K562 (cell line): ENCODE measurements around the gene NDUFS8. TPM values are rescaled to one million over a fixed set of nuclear protein-coding genes. Genes with fewer than 3 reads are reported as not detected.
A peak's percentile ranks its signal among the peaks of the same experiment; 100 is the strongest.

Experiments used
- ARNT ChIP-seq, 2 experiments: fragments of 450-650 bp; IDR thresholded peaks; 2 replicates each; pipeline ENCODE4 v1.6.1; 2016; ENCODE audit warnings: mild to moderate bottlenecking in 1 of 2
- CBX1 ChIP-seq: sonication (generic); IDR thresholded peaks from 2 replicates; pipeline ENCODE4 v1.6.1; 2016; ENCODE audit warnings: antibody characterized with exemption, low read depth, mild to moderate bottlenecking
- E2F3 ChIP-seq: fragments of 250-450 bp; sonication (Bioruptor Pico); IDR thresholded peaks from 2 replicates; pipeline ENCODE4 v1.4.0; 2020; ENCODE audit warnings: mild to moderate bottlenecking
- FOXA3 ChIP-seq, 2 experiments: fragments of 450-650 bp in 1 of 2; sonication (generic) in 1 of 2; formaldehyde crosslinking; IDR thresholded peaks in 1 of 2; conservative IDR thresholded peaks in 1 of 2; 2 replicates each; pipeline versions ENCODE4 v1.4.0 to v1.8.0; 2020 to 2022; ENCODE audit warnings: mild to moderate bottlenecking in 2 of 2, missing genetic modification reagents in 1 of 2
- IRF2 ChIP-seq: sonication (generic); formaldehyde crosslinking; IDR thresholded peaks from 2 replicates; pipeline ENCODE4 v1.8.1; 2022; ENCODE audit warnings: mild to moderate bottlenecking, missing genetic modification reagents
- JUN ChIP-seq, 2 experiments: sonication (generic) in 1 of 2; formaldehyde crosslinking in 1 of 2; IDR thresholded peaks; 2 replicates each; pipeline versions ENCODE4 v1.6.1 to v1.8.0; 2012 to 2022; ENCODE audit warnings: borderline replicate concordance in 2 of 2, mild to moderate bottlenecking in 2 of 2, improper control_type of control experiment in 1 of 2, low read depth in 1 of 2, low read length in 1 of 2, missing genetic modification reagents in 1 of 2
- RBM14 ChIP-seq: fragments of 200-400 bp; formaldehyde crosslinking; IDR thresholded peaks from 2 replicates; pipeline ENCODE4 v1.6.1; 2018; ENCODE audit warnings: low read depth, mild to moderate bottlenecking, low read length, moderate library complexity, borderline replicate concordance; ENCODE audit not compliant: insufficient read depth
- SREBF2 ChIP-seq: sonication (generic); formaldehyde crosslinking; IDR thresholded peaks from 2 replicates; pipeline ENCODE4 v1.4.0; 2020; ENCODE audit warnings: mild to moderate bottlenecking, missing genetic modification reagents
- TAF15 ChIP-seq: fragments of 200-400 bp; formaldehyde crosslinking; IDR thresholded peaks from 2 replicates; pipeline ENCODE4 v1.6.1; 2017; ENCODE audit warnings: mild to moderate bottlenecking, low read depth, low read length, moderate library complexity
- THRAP3 ChIP-seq: fragments of 450-650 bp; IDR thresholded peaks from 2 replicates; pipeline ENCODE4 v1.6.1; 2016; ENCODE audit warnings: mild to moderate bottlenecking, inconsistent platforms, borderline replicate concordance
- polyA plus RNA-seq, 8 experiments: library from polyadenylated mRNA; depleted of rRNA in 4 of 8; stranded (reverse) in 5 of 8; unstranded in 3 of 8; fragments of >200 nt; fragmentation: Nextera tagmentation in 2 of 8; fragmentation: Illumina TruSeq in 1 of 8; extraction: Ambion mirVana in 2 of 8; extraction: Trizol in 1 of 8; gene quantifications; 2 replicates each; pipeline versions ENCODE4 v1.2.1 to v1.2.3, GENCODE V29; 2011 to 2014; ENCODE audit warnings: inconsistent platforms in 1 of 8, missing spikeins in 1 of 8
- total RNA-seq, 7 experiments: library from RNA; depleted of rRNA in 6 of 7; stranded (reverse); fragments of >200 nt in 6 of 7; fragmentation: Illumina TruSeq in 2 of 7; extraction: Trizol in 2 of 7; gene quantifications; 2 replicates each; pipeline versions ENCODE4 v1.2.1 to v1.2.3, GENCODE V29; 2011 to 2021; ENCODE audit warnings: low replicate concordance in 1 of 7
- TF ChIP-seq, protein P1 (sequence below): sonication (generic); formaldehyde crosslinking; IDR thresholded peaks from 2 replicates; pipeline ENCODE4 v1.8.0; 2022; ENCODE audit warnings: missing genetic modification reagents, mild to moderate bottlenecking, borderline replicate concordance
- TF ChIP-seq, protein P2 (sequence below): conservative IDR thresholded peaks from 2 replicates; pipeline ENCODE4 v1.6.1; 2011; ENCODE audit warnings: low read depth, mild to moderate bottlenecking, low read length; ENCODE audit not compliant: control insufficient read depth
- TF ChIP-seq, protein P3 (sequence below), 2 experiments: fragments of 450-650 bp; conservative IDR thresholded peaks; 2 replicates each; pipeline ENCODE4 v1.6.1; 2017; ENCODE audit warnings: mild to moderate bottlenecking in 2 of 2, moderate library complexity in 2 of 2
- TF ChIP-seq, protein P4 (sequence below): fragments of 450-650 bp; IDR thresholded peaks from 2 replicates; pipeline ENCODE4 v1.6.1; 2014; ENCODE audit warnings: low read depth, mild to moderate bottlenecking, moderate library complexity, borderline replicate concordance

Gene NDUFS8
- total and polyA plus RNA-seq, 9 of the 15 experiments (the other 6 are each of a cell fraction or from before 2014, with no cell fraction given) = 36.5 to 351 (median 101) TPM

DNA sequence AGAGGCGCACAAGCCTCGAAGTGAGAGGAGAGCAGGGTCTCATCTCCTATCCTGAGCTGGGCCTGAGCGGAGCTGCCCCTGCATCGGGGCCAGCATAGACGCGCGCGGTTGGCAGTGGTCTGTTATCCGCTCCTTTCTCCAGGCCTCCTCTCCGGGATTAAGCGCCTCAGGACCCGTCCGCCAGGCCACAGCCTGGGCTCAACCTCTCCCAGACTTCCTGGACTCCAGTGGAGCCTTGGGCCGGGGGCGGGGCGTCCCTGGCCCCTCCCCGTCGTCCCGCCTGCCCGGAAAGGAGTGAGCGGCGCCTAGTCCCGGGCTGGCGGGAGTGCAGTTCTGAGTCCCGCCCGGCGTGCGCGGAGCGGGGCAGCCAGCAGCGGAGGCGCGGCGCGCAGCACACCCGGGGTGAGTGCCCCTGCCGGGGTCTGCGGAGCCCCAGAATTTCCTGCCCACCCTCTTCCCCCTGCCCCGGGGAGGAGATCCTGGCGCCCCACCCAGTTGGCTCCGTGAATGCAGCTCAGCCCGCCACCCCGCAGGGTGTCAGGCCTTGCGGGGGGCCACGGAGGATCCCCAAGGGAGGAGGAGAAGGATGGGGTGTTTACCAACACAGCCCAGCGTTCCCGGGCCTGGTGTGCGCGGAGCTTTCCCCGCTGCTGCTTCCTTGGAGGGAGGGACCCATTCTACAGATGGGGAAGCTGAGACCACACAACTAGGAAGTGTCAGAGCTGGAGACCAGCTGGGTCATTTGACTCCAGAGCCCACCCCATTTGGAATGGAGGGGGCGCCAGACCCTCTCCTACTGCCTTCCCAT, 8.4 kb downstream of the NDUFS8 start, which contains the start of gene TCIRG1 (continued):
- TF ChIP-seq JUN (IDR thresholded peaks at IDR 0.05; ENCODE audit: borderline replicate concordance, low read depth, low read length) (no peak), JUN (CRISPR knock-in tag; IDR thresholded peaks at IDR 0.05; ENCODE audit: borderline replicate concordance) (no peak), IRF2 (CRISPR knock-in tag) (no peak), ARNT (IDR thresholded peaks at IDR 0.05) (0 out of 4 replicates have a peak, but pooled peaks of 1 of the 2 experiments have one; percentile 55), E2F3 (no peak), FOXA3 (CRISPR knock-in tag; conservative IDR thresholded peaks at IDR 0.05 in 1 of 2, IDR thresholded peaks at IDR 0.05 in 1 of 2) (0 out of 4 replicates have a peak, but pooled peaks of 1 of the 2 experiments have one; percentile 34), TAF15 (no peak), SREBF2 (CRISPR knock-in tag) (no peak), RBM14 (0 out of 2 replicates have a peak, but pooled peaks have one; percentile 55), CBX1 (peak; percentile 97), THRAP3 (no peak)
- TF ChIP-seq, protein P1, sequence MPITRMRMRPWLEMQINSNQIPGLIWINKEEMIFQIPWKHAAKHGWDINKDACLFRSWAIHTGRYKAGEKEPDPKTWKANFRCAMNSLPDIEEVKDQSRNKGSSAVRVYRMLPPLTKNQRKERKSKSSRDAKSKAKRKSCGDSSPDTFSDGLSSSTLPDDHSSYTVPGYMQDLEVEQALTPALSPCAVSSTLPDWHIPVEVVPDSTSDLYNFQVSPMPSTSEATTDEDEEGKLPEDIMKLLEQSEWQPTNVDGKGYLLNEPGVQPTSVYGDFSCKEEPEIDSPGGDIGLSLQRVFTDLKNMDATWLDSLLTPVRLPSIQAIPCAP = no peak
- TF ChIP-seq, protein P2, sequence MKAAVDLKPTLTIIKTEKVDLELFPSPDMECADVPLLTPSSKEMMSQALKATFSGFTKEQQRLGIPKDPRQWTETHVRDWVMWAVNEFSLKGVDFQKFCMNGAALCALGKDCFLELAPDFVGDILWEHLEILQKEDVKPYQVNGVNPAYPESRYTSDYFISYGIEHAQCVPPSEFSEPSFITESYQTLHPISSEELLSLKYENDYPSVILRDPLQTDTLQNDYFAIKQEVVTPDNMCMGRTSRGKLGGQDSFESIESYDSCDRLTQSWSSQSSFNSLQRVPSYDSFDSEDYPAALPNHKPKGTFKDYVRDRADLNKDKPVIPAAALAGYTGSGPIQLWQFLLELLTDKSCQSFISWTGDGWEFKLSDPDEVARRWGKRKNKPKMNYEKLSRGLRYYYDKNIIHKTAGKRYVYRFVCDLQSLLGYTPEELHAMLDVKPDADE = peak; percentile 71; the same call in 1 of the 2 replicates
- TF ChIP-seq, protein P3, sequence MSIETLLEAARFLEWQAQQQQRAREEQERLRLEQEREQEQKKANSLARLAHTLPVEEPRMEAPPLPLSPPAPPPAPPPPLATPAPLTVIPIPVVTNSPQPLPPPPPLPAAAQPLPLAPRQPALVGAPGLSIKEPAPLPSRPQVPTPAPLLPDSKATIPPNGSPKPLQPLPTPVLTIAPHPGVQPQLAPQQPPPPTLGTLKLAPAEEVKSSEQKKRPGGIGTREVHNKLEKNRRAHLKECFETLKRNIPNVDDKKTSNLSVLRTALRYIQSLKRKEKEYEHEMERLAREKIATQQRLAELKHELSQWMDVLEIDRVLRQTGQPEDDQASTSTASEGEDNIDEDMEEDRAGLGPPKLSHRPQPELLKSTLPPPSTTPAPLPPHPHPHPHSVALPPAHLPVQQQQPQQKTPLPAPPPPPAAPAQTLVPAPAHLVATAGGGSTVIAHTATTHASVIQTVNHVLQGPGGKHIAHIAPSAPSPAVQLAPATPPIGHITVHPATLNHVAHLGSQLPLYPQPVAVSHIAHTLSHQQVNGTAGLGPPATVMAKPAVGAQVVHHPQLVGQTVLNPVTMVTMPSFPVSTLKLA (conservative IDR thresholded peaks at IDR 0.05) = peak; percentile 42 to 76; a peak in 3 of 4 replicates
- TF ChIP-seq, protein P4, sequence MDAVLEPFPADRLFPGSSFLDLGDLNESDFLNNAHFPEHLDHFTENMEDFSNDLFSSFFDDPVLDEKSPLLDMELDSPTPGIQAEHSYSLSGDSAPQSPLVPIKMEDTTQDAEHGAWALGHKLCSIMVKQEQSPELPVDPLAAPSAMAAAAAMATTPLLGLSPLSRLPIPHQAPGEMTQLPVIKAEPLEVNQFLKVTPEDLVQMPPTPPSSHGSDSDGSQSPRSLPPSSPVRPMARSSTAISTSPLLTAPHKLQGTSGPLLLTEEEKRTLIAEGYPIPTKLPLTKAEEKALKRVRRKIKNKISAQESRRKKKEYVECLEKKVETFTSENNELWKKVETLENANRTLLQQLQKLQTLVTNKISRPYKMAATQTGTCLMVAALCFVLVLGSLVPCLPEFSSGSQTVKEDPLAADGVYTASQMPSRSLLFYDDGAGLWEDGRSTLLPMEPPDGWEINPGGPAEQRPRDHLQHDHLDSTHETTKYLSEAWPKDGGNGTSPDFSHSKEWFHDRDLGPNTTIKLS = no peak
